Fibroblast of lung (primary cell): ENCODE results near the gene BCAR3. TPM values are rescaled to one million over a fixed set of nuclear protein-coding genes. Genes with fewer than 3 reads are reported as not detected.
A peak's percentile ranks its signal among the peaks of the same experiment; 100 is the strongest.

Source experiments
- DNase-seq, 2 donors: peaks; one replicate each; pipeline versions ENCODE4 v3.0.0 to v3.0.0-alpha.2; 2010; ENCODE audit warnings: low read depth in 2 of 2
- H2AFZ ChIP-seq: 2 replicates; pipeline ENCODE4 v1.5.1; 2012; ENCODE audit warnings: low read length, control low read depth, inconsistent platforms
- H3K27ac ChIP-seq: 2 replicates; pipeline ENCODE4 v1.5.1; 2011; ENCODE audit warnings: low read length, control low read depth; ENCODE audit not compliant: insufficient read depth
- H3K27me3 ChIP-seq: 2 replicates; pipeline ENCODE4 v1.5.1; 2011; ENCODE audit warnings: mild to moderate bottlenecking, low read length; ENCODE audit not compliant: control insufficient read depth, insufficient read depth
- H3K36me3 ChIP-seq: 2 replicates; pipeline ENCODE4 v1.5.1; 2011; ENCODE audit warnings: low read length; ENCODE audit not compliant: control insufficient read depth, insufficient read depth
- H3K4me1 ChIP-seq: 2 replicates; pipeline ENCODE4 v1.5.1; 2011; ENCODE audit warnings: low read length; ENCODE audit not compliant: control insufficient read depth, insufficient read depth; ENCODE audit errors: extremely low read depth
- H3K4me2 ChIP-seq: 2 replicates; pipeline ENCODE4 v1.5.1; 2011; ENCODE audit warnings: low read length, control low read depth; ENCODE audit not compliant: insufficient read depth; ENCODE audit errors: extremely low read depth
- H3K4me3 ChIP-seq, 4 experiments: fragments of 200-600 bp in 1 of 4; sonication (generic) in 1 of 4; replicated peaks in 1 of 4; 2 replicates each; pipeline ENCODE4 v1.5.1; 2011 to 2016; ENCODE audit warnings: low read length in 4 of 4, low read depth in 3 of 4, mild to moderate bottlenecking in 3 of 4, control low read depth in 2 of 4, inconsistent platforms in 1 of 4, mixed read lengths in 1 of 4; ENCODE audit not compliant: insufficient read depth in 1 of 4; ENCODE audit errors: control extremely low read depth in 1 of 4
- H3K79me2 ChIP-seq: 2 replicates; pipeline ENCODE4 v1.5.1; 2012; ENCODE audit warnings: mild to moderate bottlenecking, low read length, inconsistent platforms; ENCODE audit not compliant: control insufficient read depth, insufficient read depth
- H3K9ac ChIP-seq: 2 replicates; pipeline ENCODE4 v1.5.1; 2011; ENCODE audit warnings: mild to moderate bottlenecking, low read length, control low read depth; ENCODE audit not compliant: insufficient read depth
- H3K9me3 ChIP-seq: 2 replicates; pipeline ENCODE4 v1.5.1; 2012; ENCODE audit warnings: low read depth, low read length; ENCODE audit not compliant: control insufficient read depth, insufficient read depth
- H4K20me1 ChIP-seq: 2 replicates; pipeline ENCODE4 v1.5.1; 2011; ENCODE audit warnings: low read length; ENCODE audit not compliant: control insufficient read depth, insufficient read depth; ENCODE audit errors: extremely low read depth
- EZH2 ChIP-seq: IDR thresholded peaks from 2 replicates; pipeline ENCODE4 v1.5.1; 2012; ENCODE audit warnings: low read length, control low read depth, mild to moderate bottlenecking; ENCODE audit errors: missing control alignments
- polyA plus RNA-seq, 2 donors: library from polyadenylated mRNA; depleted of rRNA in 1 of 2; stranded (reverse) in 1 of 2; unstranded in 1 of 2; fragments of >200 nt; gene quantifications; 2 replicates each; pipeline ENCODE4 v1.2.1, GENCODE V29; 2011 to 2012; ENCODE audit warnings: missing spikeins in 1 of 2
- total RNA-seq: library from RNA; depleted of rRNA; stranded (reverse); fragments of >200 nt; gene quantifications from 2 replicates; pipeline ENCODE4 v1.2.1, GENCODE V29; 2014
- TF ChIP-seq, protein P1 (sequence below), 2 donors: IDR thresholded peaks in 1 of 2; conservative IDR thresholded peaks in 1 of 2; 1 replicate in 1 of 2; 2 replicates in 1 of 2; pipeline ENCODE4 v1.5.1; 2011 to 2012; ENCODE audit warnings: low read length in 2 of 2, control low read depth in 1 of 2, inconsistent platforms in 1 of 2, low read depth in 1 of 2, mild to moderate bottlenecking in 1 of 2

BCAR3 gene
- total and polyA plus RNA-seq, 2 donors (not counting 1 experiment from before 2014, with no cell fraction given): 12.6 to 35.2 TPM

- no peak for TF ChIP-seq EZH2
- TF ChIP-seq, protein P1, sequence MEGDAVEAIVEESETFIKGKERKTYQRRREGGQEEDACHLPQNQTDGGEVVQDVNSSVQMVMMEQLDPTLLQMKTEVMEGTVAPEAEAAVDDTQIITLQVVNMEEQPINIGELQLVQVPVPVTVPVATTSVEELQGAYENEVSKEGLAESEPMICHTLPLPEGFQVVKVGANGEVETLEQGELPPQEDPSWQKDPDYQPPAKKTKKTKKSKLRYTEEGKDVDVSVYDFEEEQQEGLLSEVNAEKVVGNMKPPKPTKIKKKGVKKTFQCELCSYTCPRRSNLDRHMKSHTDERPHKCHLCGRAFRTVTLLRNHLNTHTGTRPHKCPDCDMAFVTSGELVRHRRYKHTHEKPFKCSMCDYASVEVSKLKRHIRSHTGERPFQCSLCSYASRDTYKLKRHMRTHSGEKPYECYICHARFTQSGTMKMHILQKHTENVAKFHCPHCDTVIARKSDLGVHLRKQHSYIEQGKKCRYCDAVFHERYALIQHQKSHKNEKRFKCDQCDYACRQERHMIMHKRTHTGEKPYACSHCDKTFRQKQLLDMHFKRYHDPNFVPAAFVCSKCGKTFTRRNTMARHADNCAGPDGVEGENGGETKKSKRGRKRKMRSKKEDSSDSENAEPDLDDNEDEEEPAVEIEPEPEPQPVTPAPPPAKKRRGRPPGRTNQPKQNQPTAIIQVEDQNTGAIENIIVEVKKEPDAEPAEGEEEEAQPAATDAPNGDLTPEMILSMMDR (conservative IDR thresholded peaks at IDR 0.05 in 1 of 2, IDR thresholded peaks at IDR 0.05 in 1 of 2; ENCODE audit: low read depth in 1 of 2, low read length in 2 of 2): no peak
- Histone ChIP-seq H3K4me1 (peaks cover 15% of the 10 kb centered on the region), H3K27ac (peak overlapping the region; percentile 31), H3K27me3 (no peaks in the 10 kb centered on the region), H3K9me3 (no peaks in the 10 kb centered on the region), H3K4me3 (no peak overlapping the region), H3K79me2 (peaks cover 82% of the 10 kb centered on the region), H3K36me3 (peaks cover 2% of the 10 kb centered on the region), H3K4me2 (no peak overlapping the region), H2AFZ (no peak overlapping the region), H3K9ac (no peak overlapping the region), H4K20me1 (no peaks in the 10 kb centered on the region)
- peak in 1 of 2 donors; percentile 66 for DNase-seq
Measured at GRCh38 chr1:93595743-93596142, 85.9 kb downstream of the BCAR3 start.

GRCh38 chr1:93595266-93595665 lies 86.4 kb downstream of the BCAR3 start:
- peaks cover 15% of the 10 kb centered on the region for H3K4me1 ChIP-seq
- H3K36me3 ChIP-seq: peaks cover 2% of the 10 kb centered on the region
- H2AFZ ChIP-seq: no peak overlapping the region
- peak overlapping the region; percentile 31 for H3K27ac ChIP-seq
- H3K79me2 ChIP-seq: peaks cover 81% of the 10 kb centered on the region
- TF ChIP-seq EZH2: no peak
- TF ChIP-seq, protein P1 (conservative IDR thresholded peaks at IDR 0.05 in 1 of 2, IDR thresholded peaks at IDR 0.05 in 1 of 2; ENCODE audit: low read depth in 1 of 2, low read length in 2 of 2): no peak
- DNase-seq: peak in 1 of 2 donors; percentile 49
- H3K4me2 ChIP-seq: no peak overlapping the region
- no peaks in the 10 kb centered on the region for H3K27me3 ChIP-seq
- no peaks in the 10 kb centered on the region for H3K9me3 ChIP-seq
- no peaks in the 10 kb centered on the region for H4K20me1 ChIP-seq
- H3K4me3 ChIP-seq: no peak overlapping the region
- no peak overlapping the region for H3K9ac ChIP-seq

GRCh38 chr1:93594603-93594880 lies 87.1 kb downstream of the BCAR3 start:
- no peak for TF ChIP-seq EZH2
- TF ChIP-seq, protein P1 (conservative IDR thresholded peaks at IDR 0.05 in 1 of 2, IDR thresholded peaks at IDR 0.05 in 1 of 2; ENCODE audit: low read depth in 1 of 2, low read length in 2 of 2): no peak
- Histone ChIP-seq H4K20me1 (no peaks in the 10 kb centered on the region), H3K4me1 (peaks cover 15% of the 10 kb centered on the region), H2AFZ (no peak overlapping the region), H3K36me3 (peaks cover 4% of the 10 kb centered on the region), H3K27me3 (no peaks in the 10 kb centered on the region), H3K4me2 (no peak overlapping the region), H3K9ac (no peak overlapping the region), H3K27ac (peak overlapping the region; percentile 40), H3K9me3 (no peaks in the 10 kb centered on the region), H3K79me2 (peaks cover 76% of the 10 kb centered on the region), H3K4me3 (no peak overlapping the region)
- no peak for DNase-seq
